Neural cell (in vitro differentiated cells): Measurements from ENCODE around the gene CDKAL1.

Experiments used
- EP300 ChIP-seq: fragments of 450-650 bp; conservative IDR thresholded peaks from 2 replicates; pipeline ENCODE4 v1.6.1; 2014; ENCODE audit warnings: antibody characterized with exemption, mild to moderate bottlenecking, moderate library complexity; ENCODE audit not compliant: poor library complexity, severe bottlenecking
- EZH2 ChIP-seq: fragments of 200-600, 300-800 bp; shearing (Covaris generic), sonication (generic); IDR thresholded peaks from 2 replicates; pipeline ENCODE4 v1.6.1; 2014; ENCODE audit warnings: antibody characterized with exemption, low read length, borderline replicate concordance, mild to moderate bottlenecking; ENCODE audit not compliant: insufficient read depth, poor library complexity, severe bottlenecking
- MXI1 ChIP-seq: fragments of 450-650 bp; conservative IDR thresholded peaks from 2 replicates; pipeline ENCODE4 v1.6.1; 2014; ENCODE audit warnings: antibody characterized with exemption, mild to moderate bottlenecking; ENCODE audit not compliant: poor library complexity, severe bottlenecking
- POLR2AphosphoS5 ChIP-seq: IDR thresholded peaks from 2 replicates; pipeline ENCODE4 v1.6.1; 2012
- RAD21 ChIP-seq: fragments of 450-650 bp; conservative IDR thresholded peaks from 2 replicates; pipeline ENCODE4 v1.6.1; 2014; ENCODE audit warnings: antibody characterized with exemption, mild to moderate bottlenecking, moderate library complexity
- SMC3 ChIP-seq: fragments of 450-650 bp; conservative IDR thresholded peaks from 2 replicates; pipeline ENCODE4 v1.6.1; 2014; ENCODE audit warnings: antibody characterized with exemption, mild to moderate bottlenecking, moderate library complexity; ENCODE audit not compliant: poor library complexity
- TAF1 ChIP-seq: IDR thresholded peaks from 2 replicates; pipeline ENCODE4 v1.6.1; 2012; ENCODE audit warnings: low read depth
- TF ChIP-seq, protein P1 (sequence below): fragments of 450-650 bp; IDR thresholded peaks from 2 replicates; pipeline ENCODE4 v1.5.1; 2014; ENCODE audit warnings: antibody characterized with exemption, mild to moderate bottlenecking, moderate library complexity; ENCODE audit not compliant: poor library complexity, severe bottlenecking
- TF ChIP-seq, protein P2 (sequence below): IDR thresholded peaks from 2 replicates; pipeline ENCODE4 v1.6.1; 2012; ENCODE audit warnings: borderline replicate concordance

DNA sequence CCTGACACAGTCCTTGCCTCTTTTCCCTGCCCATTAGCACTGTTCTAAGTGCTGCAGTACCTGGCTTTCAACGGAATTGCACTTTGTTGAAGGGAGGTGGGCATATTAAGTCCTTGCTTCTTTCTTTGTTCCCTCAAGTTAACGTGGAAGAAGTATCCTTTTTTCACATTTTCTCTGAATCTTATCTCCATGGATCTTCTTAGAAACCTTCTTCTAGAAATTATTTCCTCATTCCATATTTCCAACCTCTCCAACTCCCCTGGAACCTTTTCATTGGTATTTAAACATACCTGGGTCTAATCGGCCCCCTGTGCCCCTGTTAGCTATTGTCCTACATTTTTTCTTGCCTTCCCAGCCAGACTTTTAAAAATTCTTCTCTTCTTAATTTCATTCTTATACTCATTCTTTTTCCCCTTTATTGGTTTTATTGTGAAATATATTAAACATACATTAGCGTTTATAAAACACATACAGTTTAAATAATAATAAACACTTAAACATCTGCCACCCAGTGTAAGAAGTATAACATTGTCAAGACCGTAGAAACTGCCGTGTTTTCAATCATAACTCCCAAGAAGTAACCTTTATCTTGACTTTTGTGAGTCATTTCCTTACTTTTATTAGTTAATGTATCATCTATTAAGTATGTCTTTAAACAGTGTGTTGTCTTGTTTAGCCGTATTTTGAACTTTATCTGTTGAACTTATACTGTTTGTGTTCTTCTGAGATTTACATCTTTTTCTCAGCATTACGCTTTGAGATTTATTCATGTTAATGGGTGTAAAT lies 118.2 kb downstream of the CDKAL1 start:
- TF ChIP-seq POLR2AphosphoS5: no peak
- TF ChIP-seq, protein P1, sequence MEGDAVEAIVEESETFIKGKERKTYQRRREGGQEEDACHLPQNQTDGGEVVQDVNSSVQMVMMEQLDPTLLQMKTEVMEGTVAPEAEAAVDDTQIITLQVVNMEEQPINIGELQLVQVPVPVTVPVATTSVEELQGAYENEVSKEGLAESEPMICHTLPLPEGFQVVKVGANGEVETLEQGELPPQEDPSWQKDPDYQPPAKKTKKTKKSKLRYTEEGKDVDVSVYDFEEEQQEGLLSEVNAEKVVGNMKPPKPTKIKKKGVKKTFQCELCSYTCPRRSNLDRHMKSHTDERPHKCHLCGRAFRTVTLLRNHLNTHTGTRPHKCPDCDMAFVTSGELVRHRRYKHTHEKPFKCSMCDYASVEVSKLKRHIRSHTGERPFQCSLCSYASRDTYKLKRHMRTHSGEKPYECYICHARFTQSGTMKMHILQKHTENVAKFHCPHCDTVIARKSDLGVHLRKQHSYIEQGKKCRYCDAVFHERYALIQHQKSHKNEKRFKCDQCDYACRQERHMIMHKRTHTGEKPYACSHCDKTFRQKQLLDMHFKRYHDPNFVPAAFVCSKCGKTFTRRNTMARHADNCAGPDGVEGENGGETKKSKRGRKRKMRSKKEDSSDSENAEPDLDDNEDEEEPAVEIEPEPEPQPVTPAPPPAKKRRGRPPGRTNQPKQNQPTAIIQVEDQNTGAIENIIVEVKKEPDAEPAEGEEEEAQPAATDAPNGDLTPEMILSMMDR: no peak
- TF ChIP-seq TAF1: no peak
- no peak for TF ChIP-seq MXI1
- TF ChIP-seq EP300: no peak
- TF ChIP-seq EZH2: no peak
- no peak for TF ChIP-seq SMC3
- TF ChIP-seq RAD21: no peak
- TF ChIP-seq, protein P2, sequence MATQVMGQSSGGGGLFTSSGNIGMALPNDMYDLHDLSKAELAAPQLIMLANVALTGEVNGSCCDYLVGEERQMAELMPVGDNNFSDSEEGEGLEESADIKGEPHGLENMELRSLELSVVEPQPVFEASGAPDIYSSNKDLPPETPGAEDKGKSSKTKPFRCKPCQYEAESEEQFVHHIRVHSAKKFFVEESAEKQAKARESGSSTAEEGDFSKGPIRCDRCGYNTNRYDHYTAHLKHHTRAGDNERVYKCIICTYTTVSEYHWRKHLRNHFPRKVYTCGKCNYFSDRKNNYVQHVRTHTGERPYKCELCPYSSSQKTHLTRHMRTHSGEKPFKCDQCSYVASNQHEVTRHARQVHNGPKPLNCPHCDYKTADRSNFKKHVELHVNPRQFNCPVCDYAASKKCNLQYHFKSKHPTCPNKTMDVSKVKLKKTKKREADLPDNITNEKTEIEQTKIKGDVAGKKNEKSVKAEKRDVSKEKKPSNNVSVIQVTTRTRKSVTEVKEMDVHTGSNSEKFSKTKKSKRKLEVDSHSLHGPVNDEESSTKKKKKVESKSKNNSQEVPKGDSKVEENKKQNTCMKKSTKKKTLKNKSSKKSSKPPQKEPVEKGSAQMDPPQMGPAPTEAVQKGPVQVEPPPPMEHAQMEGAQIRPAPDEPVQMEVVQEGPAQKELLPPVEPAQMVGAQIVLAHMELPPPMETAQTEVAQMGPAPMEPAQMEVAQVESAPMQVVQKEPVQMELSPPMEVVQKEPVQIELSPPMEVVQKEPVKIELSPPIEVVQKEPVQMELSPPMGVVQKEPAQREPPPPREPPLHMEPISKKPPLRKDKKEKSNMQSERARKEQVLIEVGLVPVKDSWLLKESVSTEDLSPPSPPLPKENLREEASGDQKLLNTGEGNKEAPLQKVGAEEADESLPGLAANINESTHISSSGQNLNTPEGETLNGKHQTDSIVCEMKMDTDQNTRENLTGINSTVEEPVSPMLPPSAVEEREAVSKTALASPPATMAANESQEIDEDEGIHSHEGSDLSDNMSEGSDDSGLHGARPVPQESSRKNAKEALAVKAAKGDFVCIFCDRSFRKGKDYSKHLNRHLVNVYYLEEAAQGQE: no peak
